B cell (primary cell): ENCODE data around the gene CKS2. TPM values are rescaled to one million over a fixed set of nuclear protein-coding genes. Genes with fewer than 3 reads are reported as not detected.
"Not testable (repeated sequence)": the region's sequence is repeated elsewhere in the genome, so short reads cannot be mapped to it uniquely, and the experiment has no call there.

Experiments used
- ATAC-seq: fragments of 200-7000 bp; cut with Tn5 transposase; one replicate; pipeline ENCODE4 v1.10.0; 2021; ENCODE audit warnings: low read depth, mild to moderate bottlenecking, moderate number of reproducible peaks, moderate library complexity
- CTCF ChIA-PET: fragments of 350-600 bp; sonication (Branson Sonifier 250); formaldehyde crosslinking; loops from one replicate; lab custom pipeline; 2021; ENCODE audit warnings: antibody characterized with exemption, inconsistent platforms; lab: Charles Lee
- POLR2A ChIA-PET: fragments of 350-600 bp; sonication (Branson Sonifier 250); formaldehyde crosslinking; loops from one replicate; lab custom pipeline; 2021; ENCODE audit warnings: antibody characterized with exemption; lab: Charles Lee
- DNase-seq: peaks from one replicate; pipeline ENCODE4 v3.0.0; 2013
- H2AFZ ChIP-seq: 2 replicates; pipeline ENCODE4 v1.6.1; 2012; ENCODE audit warnings: mild to moderate bottlenecking, low read depth, low read length; ENCODE audit not compliant: insufficient read depth, poor library complexity, severe bottlenecking
- H3K27ac ChIP-seq, 2 donors: 1 replicate in 1 of 2; 2 replicates in 1 of 2; pipeline ENCODE4 v1.5.1; 2012 to 2013; ENCODE audit warnings: low read length in 2 of 2, mild to moderate bottlenecking in 2 of 2, moderate library complexity in 1 of 2
- H3K27me3 ChIP-seq, 4 experiments: fragments of 200-600 bp in 1 of 4; sonication (generic) in 1 of 4; replicated peaks in 1 of 4; 1 replicate in 2 of 4; 2 replicates in 2 of 4; pipeline versions ENCODE4 v1.6.1 to v1.7.0; 2013 to 2016; ENCODE audit warnings: low read length in 3 of 4, mild to moderate bottlenecking in 2 of 4, mixed read lengths in 1 of 4, moderate library complexity in 1 of 4; ENCODE audit not compliant: insufficient read depth in 4 of 4, control insufficient read depth in 3 of 4; ENCODE audit errors: control extremely low read depth in 1 of 4
- H3K36me3 ChIP-seq, 2 experiments: replicated peaks in 1 of 2; 1 replicate in 1 of 2; 2 replicates in 1 of 2; pipeline versions ENCODE4 v1.6.1 to v1.7.1; 2013; ENCODE audit warnings: low read length in 1 of 2; ENCODE audit not compliant: insufficient read depth in 2 of 2, control insufficient read depth in 1 of 2; ENCODE audit errors: control extremely low read depth in 1 of 2, extremely low read depth in 1 of 2
- H3K4me1 ChIP-seq, 2 donors: fragments of 200-600 bp in 1 of 2; sonication (generic) in 1 of 2; 1 replicate in 1 of 2; 2 replicates in 1 of 2; pipeline versions ENCODE4 v1.5.1 to v1.6.1; 2013 to 2017; ENCODE audit warnings: low read length in 2 of 2; ENCODE audit not compliant: control insufficient read depth in 2 of 2, insufficient read depth in 2 of 2
- H3K4me2 ChIP-seq: replicated peaks from 2 replicates; pipeline ENCODE3; 2012; ENCODE audit warnings: mild to moderate bottlenecking, low read depth, low read length; ENCODE audit not compliant: poor library complexity, severe bottlenecking
- H3K4me3 ChIP-seq, 5 experiments: fragments of 200-600 bp in 1 of 5; sonication (generic) in 1 of 5; 1 replicate in 3 of 5; 2 replicates in 2 of 5; pipeline versions ENCODE4 v1.5.1 to v1.7.0; 2011 to 2016; ENCODE audit warnings: low read length in 4 of 5, mild to moderate bottlenecking in 4 of 5, low read depth in 2 of 5, control low read depth in 1 of 5, moderate library complexity in 1 of 5; ENCODE audit not compliant: insufficient read depth in 1 of 5; ENCODE audit errors: control extremely low read depth in 1 of 5, extremely low read depth in 1 of 5
- H3K79me2 ChIP-seq: fragments of 200-600 bp; sonication (generic); one replicate; pipeline ENCODE4 v1.6.0; 2016; ENCODE audit warnings: low read length; ENCODE audit not compliant: control insufficient read depth, insufficient read depth
- H3K9ac ChIP-seq: fragments of 200-600 bp; sonication (generic); 2 replicates; pipeline ENCODE4 v1.6.1; 2017; ENCODE audit warnings: mild to moderate bottlenecking, low read length, moderate library complexity
- H3K9me3 ChIP-seq, 3 donors: one replicate each; pipeline versions ENCODE4 v1.6.1 to v1.7.1; 2013; ENCODE audit warnings: low read length in 2 of 3; ENCODE audit not compliant: control insufficient read depth in 2 of 3, insufficient read depth in 1 of 3; ENCODE audit errors: control extremely low read depth in 1 of 3
- H4K20me1 ChIP-seq: 2 replicates; pipeline ENCODE4 v1.6.0; 2012; ENCODE audit warnings: mild to moderate bottlenecking, low read length; ENCODE audit not compliant: insufficient read depth, control insufficient read depth, poor library complexity, severe bottlenecking
- H3K27ac Mint-ChIP-seq: one replicate; pipeline ENCODE4 v1.8.0; 2021; ENCODE audit warnings: mixed read lengths
- H3K27me3 Mint-ChIP-seq: one replicate; pipeline ENCODE4 v1.8.0; 2021; ENCODE audit warnings: mixed read lengths
- H3K4me1 Mint-ChIP-seq: one replicate; pipeline ENCODE4 v1.8.0; 2021; ENCODE audit warnings: mixed read lengths
- H3K4me3 Mint-ChIP-seq: one replicate; pipeline ENCODE4 v1.8.0; 2021; ENCODE audit warnings: mixed read lengths
- H3K9me3 Mint-ChIP-seq: one replicate; pipeline ENCODE4 v1.8.0; 2022; ENCODE audit warnings: mixed read lengths; ENCODE audit not compliant: insufficient read depth
- EZH2 ChIP-seq: IDR thresholded peaks from 2 replicates; pipeline ENCODE4 v1.6.1; 2012; ENCODE audit warnings: borderline replicate concordance, low read depth, mild to moderate bottlenecking, moderate library complexity, low read length; ENCODE audit not compliant: insufficient read depth, poor library complexity, severe bottlenecking
- WGBS: methylation state at CpG from one replicate; pipeline ENCODE4 v1.1.5; 2013; ENCODE audit warnings: missing lambda C conversion rate; ENCODE audit not compliant: insufficient coverage; 5-methylcytosine and 5-hydroxymethylcytosine counted together
- intact Hi-C: fragments of 100-400 bp; cut with micrococcal nuclease; formaldehyde crosslinking; loops from one replicate; pipeline ENCODE4 v1.10.0; 2022
- polyA plus RNA-seq: library from polyadenylated mRNA; depleted of rRNA; stranded (reverse); fragments of >200 nt; gene quantifications from 2 replicates; pipeline ENCODE4 v1.2.3, GENCODE V29; 2012
- total RNA-seq, 2 donors: library from RNA; stranded (reverse); fragments of 120-200 nt in 1 of 2; gene quantifications; 1 replicate in 1 of 2; 2 replicates in 1 of 2; pipeline versions ENCODE4 v1.2.3 to v1.2.4, GENCODE V29; 2013 to 2022
- TF ChIP-seq, protein P1 (sequence below): fragments of 200-600 bp; IDR thresholded peaks from one replicate; pipeline ENCODE4 v1.8.0; 2022; ENCODE audit warnings: antibody characterized with exemption, mild to moderate bottlenecking

The CKS2 gene
- total and polyA plus RNA-seq, 2 donors (not counting 1 experiment from before 2014, with no cell fraction given) = 11.5 to 64.4 TPM

DNA sequence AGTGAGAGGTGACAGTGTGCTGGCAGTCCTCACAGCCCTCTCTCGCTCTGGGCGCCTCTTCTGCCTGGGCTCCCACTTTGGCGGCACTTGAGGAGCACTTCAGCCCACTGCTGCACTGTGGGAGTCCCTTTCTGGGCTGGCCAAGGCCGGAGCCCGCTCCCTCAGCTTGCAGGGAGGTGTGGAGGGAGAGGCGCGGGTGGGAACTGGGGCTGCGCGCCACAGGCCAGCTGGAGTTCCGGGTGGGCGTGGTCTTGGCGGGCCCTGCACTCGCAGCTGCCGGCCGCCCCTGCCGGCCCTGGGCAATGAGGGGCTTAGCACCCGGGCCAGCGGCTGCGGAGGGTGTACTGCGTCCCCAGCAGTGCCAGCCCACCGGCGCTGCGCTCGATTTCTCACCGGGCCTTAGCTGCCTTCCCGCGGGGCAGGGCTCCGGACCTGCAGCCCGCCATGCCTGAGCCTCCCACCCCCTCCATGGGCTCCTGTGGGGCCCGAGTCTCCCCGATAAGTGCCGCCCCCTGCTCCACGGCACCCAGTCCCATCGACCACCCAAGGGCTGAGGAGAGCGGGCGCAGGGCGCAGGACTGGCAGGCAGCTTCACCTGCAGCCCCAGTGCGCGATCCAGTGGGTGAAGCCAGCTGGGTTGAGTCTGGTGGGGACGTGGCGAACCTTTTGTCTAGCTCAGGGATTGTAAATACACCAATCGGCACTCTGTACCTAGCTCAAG lies 28.6 kb upstream of the CKS2 start:
- POLR2A ChIA-PET, H3K27me3 Mint-ChIP-seq: not testable (repeated sequence)

DNA sequence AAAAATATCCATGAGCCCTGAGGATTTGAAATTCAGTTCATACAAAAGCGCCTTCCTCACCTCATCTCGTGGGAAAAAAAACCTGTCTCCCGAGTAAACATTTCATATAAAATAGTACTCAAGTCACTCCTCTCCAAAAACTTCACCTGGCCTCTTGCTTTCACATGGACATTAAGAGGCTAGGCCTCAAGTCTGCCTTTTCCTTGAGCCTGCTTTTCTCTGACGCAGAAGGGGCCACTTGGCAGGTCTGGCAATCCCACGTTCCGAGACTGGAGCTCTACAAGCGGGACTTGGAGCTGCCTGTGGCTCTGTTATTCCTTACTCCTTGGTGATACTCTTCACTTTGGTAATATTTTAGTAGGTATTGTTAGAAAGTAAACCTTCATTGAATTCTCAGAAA lies 26.9 kb upstream of the CKS2 start:
- POLR2A ChIA-PET = no interaction called here
- no peaks in the 10 kb centered on the region for H4K20me1 ChIP-seq
- CTCF ChIA-PET = no interaction called here
- intact Hi-C loops = no loop called here
- WGBS = 95% methylated on average over 6 of the region's 7 CpGs
- H3K9me3 ChIP-seq = no peaks in the 10 kb centered on the region
- Mint-ChIP-seq H3K9me3 (no peaks in the 10 kb centered on the region), H3K4me3 (no peak overlapping the region), H3K4me1 (no peaks in the 10 kb centered on the region), H3K27ac (no peak overlapping the region), H3K27me3 (no peaks in the 10 kb centered on the region)
- no peaks in the 10 kb centered on the region for H3K79me2 ChIP-seq
- H2AFZ ChIP-seq = no peak overlapping the region
- DNase-seq = no peak
- no peaks in the 10 kb centered on the region for H3K4me1 ChIP-seq
- H3K36me3 ChIP-seq = no peaks in the 10 kb centered on the region
- TF ChIP-seq EZH2 = no peak
- TF ChIP-seq, protein P1, sequence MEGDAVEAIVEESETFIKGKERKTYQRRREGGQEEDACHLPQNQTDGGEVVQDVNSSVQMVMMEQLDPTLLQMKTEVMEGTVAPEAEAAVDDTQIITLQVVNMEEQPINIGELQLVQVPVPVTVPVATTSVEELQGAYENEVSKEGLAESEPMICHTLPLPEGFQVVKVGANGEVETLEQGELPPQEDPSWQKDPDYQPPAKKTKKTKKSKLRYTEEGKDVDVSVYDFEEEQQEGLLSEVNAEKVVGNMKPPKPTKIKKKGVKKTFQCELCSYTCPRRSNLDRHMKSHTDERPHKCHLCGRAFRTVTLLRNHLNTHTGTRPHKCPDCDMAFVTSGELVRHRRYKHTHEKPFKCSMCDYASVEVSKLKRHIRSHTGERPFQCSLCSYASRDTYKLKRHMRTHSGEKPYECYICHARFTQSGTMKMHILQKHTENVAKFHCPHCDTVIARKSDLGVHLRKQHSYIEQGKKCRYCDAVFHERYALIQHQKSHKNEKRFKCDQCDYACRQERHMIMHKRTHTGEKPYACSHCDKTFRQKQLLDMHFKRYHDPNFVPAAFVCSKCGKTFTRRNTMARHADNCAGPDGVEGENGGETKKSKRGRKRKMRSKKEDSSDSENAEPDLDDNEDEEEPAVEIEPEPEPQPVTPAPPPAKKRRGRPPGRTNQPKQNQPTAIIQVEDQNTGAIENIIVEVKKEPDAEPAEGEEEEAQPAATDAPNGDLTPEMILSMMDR = no peak
- H3K9ac ChIP-seq = no peak overlapping the region
- no peak overlapping the region for H3K4me3 ChIP-seq
- H3K27ac ChIP-seq = no peak overlapping the region
- no peaks in the 10 kb centered on the region for H3K27me3 ChIP-seq
- ATAC-seq = no peak
- no peak overlapping the region for H3K4me2 ChIP-seq

More for the DNA sequence above, 28.6 kb upstream of the CKS2 start:
- peak overlapping the region; percentile 54 for H3K4me3 Mint-ChIP-seq
- H3K36me3 ChIP-seq, CTCF ChIA-PET, H3K27ac Mint-ChIP-seq, H4K20me1 ChIP-seq, H3K4me1 Mint-ChIP-seq, H3K79me2 ChIP-seq, H3K27me3 ChIP-seq, H3K9me3 ChIP-seq, intact Hi-C loops, ATAC-seq, H3K4me1 ChIP-seq, DNase-seq, H3K9me3 Mint-ChIP-seq, H3K27ac ChIP-seq: not testable (repeated sequence)
- 58% methylated on average over 39 of the region's 42 CpGs for WGBS
- H3K4me2 ChIP-seq = peak overlapping the region; percentile 47
- peak overlapping the region; percentile 58 for H2AFZ ChIP-seq
- H3K4me3 ChIP-seq = peak overlapping the region in 4 of 5 experiments; percentile 7 to 46 (median 30)
- H3K9ac ChIP-seq = peak overlapping the region; percentile 43
